SK-N-MC (cell line): Measurements from ENCODE around the gene FAM107B.

Source experiments
- EZH2 ChIP-seq: fragments of 200-600 bp; sonication (generic); IDR thresholded peaks from one replicate; pipeline ENCODE4 v1.6.1; 2017; ENCODE audit warnings: antibody characterized with exemption
- FOXP2 ChIP-seq: optimal IDR thresholded peaks from 2 replicates; pipeline ENCODE3; 2011; ENCODE audit warnings: mild to moderate bottlenecking, moderate library complexity; ENCODE audit not compliant: insufficient read depth; ENCODE audit errors: extremely low read length, control extremely low read depth
- POLR2AphosphoS5 ChIP-seq: IDR thresholded peaks from 2 replicates; pipeline ENCODE4 v1.6.1; 2012; ENCODE audit warnings: mild to moderate bottlenecking, low read depth, low read length, borderline replicate concordance

DNA sequence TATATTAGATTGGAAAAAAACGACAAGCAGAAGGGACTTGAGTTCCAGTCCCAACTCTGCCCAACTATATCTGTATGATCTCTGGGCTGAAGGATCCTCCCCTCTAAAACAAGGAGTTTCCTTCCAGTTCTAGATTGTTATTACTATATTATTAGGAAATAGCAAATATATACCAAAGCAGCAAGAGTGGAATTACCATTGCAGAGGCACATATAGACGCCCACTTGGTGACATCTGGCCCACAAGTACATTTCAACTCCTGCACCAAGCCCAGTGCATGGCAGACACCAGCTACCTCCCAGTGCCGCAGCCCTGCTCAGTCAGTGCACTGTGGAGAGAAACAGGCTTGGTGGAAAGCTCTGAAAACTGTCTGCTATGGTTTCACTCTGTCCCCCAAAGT, 201.9 kb downstream of the FAM107B start:
- TF ChIP-seq EZH2, result no peak
- no peak for TF ChIP-seq POLR2AphosphoS5
- TF ChIP-seq FOXP2, result no peak
